Nephron progenitor cell (in vitro differentiated cells): ENCODE data around the gene SEC16A.
A peak's percentile ranks its signal among the peaks of the same experiment; 100 is the strongest.

ENCODE experiments used
- DNase-seq: peaks from one replicate; pipeline ENCODE4 v3.0.0; 2021
- H3K27ac Mint-ChIP-seq: 2 replicates; pipeline ENCODE4 v1.8.0; 2021; ENCODE audit warnings: mild to moderate bottlenecking, moderate library complexity, mixed read lengths
- H3K27me3 Mint-ChIP-seq: 2 replicates; pipeline ENCODE4 v1.8.0; 2021; ENCODE audit warnings: mild to moderate bottlenecking, low read depth, mixed read lengths; ENCODE audit not compliant: poor library complexity
- H3K36me3 Mint-ChIP-seq: 2 replicates; pipeline ENCODE4 v1.8.0; 2021; ENCODE audit warnings: low read depth, mixed read lengths
- H3K4me1 Mint-ChIP-seq: 2 replicates; pipeline ENCODE4 v1.8.0; 2021; ENCODE audit warnings: mixed read lengths
- H3K4me3 Mint-ChIP-seq: 2 replicates; pipeline ENCODE4 v1.8.0; 2021; ENCODE audit warnings: mild to moderate bottlenecking, moderate library complexity, mixed read lengths
- H3K9me3 Mint-ChIP-seq: 2 replicates; pipeline ENCODE4 v1.8.0; 2021; ENCODE audit warnings: mild to moderate bottlenecking, moderate library complexity, mixed read lengths
- TF ChIP-seq, protein P1 (sequence below): fragments of 200-600 bp; sonication (generic); IDR thresholded peaks from 2 replicates; pipeline ENCODE4 v1.5.0; 2021; ENCODE audit warnings: antibody characterized with exemption

Gene SEC16A

GRCh38 chr9:136482046-136482792 is 621 bp downstream of the SEC16A start:
- Mint-ChIP-seq H3K27me3 (no peaks in the 10 kb centered on the region), H3K4me3 (peak overlapping the region; percentile 94), H3K27ac (peak overlapping the region; percentile 97), H3K4me1 (peaks cover 46% of the 10 kb centered on the region), H3K9me3 (no peaks in the 10 kb centered on the region), H3K36me3 (peaks cover 13% of the 10 kb centered on the region)
- TF ChIP-seq, protein P1, sequence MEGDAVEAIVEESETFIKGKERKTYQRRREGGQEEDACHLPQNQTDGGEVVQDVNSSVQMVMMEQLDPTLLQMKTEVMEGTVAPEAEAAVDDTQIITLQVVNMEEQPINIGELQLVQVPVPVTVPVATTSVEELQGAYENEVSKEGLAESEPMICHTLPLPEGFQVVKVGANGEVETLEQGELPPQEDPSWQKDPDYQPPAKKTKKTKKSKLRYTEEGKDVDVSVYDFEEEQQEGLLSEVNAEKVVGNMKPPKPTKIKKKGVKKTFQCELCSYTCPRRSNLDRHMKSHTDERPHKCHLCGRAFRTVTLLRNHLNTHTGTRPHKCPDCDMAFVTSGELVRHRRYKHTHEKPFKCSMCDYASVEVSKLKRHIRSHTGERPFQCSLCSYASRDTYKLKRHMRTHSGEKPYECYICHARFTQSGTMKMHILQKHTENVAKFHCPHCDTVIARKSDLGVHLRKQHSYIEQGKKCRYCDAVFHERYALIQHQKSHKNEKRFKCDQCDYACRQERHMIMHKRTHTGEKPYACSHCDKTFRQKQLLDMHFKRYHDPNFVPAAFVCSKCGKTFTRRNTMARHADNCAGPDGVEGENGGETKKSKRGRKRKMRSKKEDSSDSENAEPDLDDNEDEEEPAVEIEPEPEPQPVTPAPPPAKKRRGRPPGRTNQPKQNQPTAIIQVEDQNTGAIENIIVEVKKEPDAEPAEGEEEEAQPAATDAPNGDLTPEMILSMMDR: no peak
- no peak for DNase-seq

GRCh38 chr9:136481558-136481957 is 1.3 kb downstream of the SEC16A start:
- H3K4me3 Mint-ChIP-seq: peak overlapping the region; percentile 94
- H3K36me3 Mint-ChIP-seq: peaks cover 13% of the 10 kb centered on the region
- DNase-seq: no peak
- TF ChIP-seq, protein P1: no peak
- H3K27ac Mint-ChIP-seq: peak overlapping the region; percentile 97
- peaks cover 45% of the 10 kb centered on the region for H3K4me1 Mint-ChIP-seq
- H3K9me3 Mint-ChIP-seq: no peaks in the 10 kb centered on the region
- no peaks in the 10 kb centered on the region for H3K27me3 Mint-ChIP-seq

DNA sequence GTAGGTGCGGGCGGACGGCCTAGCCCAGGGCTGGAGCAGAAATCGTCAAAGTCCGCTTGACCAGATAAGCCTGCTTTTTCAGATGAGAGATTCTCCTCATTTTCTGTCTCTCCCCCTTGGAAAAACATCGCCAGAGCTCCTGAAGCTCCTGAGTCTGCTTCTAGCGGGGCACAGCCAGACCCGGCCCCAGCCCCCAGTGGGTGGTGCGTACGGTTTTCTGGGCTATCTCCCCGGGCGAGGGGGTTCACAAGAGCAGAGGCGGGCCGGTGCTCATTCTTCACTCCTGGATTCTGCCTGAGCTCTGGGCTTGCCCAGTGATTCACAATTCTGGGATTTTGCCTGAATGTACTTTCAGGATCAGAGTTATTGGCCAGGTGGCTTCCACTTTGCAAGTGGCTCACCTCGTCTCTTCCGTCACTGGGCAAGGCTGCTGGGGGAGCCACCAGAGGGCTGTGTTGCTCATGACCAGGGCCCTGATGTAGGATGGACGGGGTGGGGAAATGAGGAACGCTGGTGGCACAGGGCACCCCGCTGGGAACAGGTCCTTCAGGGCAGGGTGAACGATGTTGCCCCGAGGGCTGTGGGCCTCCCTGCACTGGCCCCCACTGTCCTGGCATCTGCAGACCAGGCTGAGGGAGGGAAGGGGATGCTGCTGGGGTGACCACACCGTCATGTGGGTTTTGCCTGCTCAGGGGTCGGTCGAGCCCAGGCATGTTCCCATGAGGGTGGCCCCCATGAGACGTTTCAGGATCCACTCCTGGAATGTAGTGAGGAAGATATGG is 6.3 kb downstream of the SEC16A start:
- H3K27me3 Mint-ChIP-seq: no peaks in the 10 kb centered on the region
- no peak for DNase-seq
- H3K36me3 Mint-ChIP-seq: peaks cover 31% of the 10 kb centered on the region
- TF ChIP-seq, protein P1: no peak
- H3K4me1 Mint-ChIP-seq: peaks cover 16% of the 10 kb centered on the region
- H3K27ac Mint-ChIP-seq: no peak overlapping the region
- no peak overlapping the region for H3K4me3 Mint-ChIP-seq
- H3K9me3 Mint-ChIP-seq: no peaks in the 10 kb centered on the region

GRCh38 chr9:136474974-136475865 is 7.6 kb downstream of the SEC16A start:
- H3K27ac Mint-ChIP-seq: no peak overlapping the region
- H3K27me3 Mint-ChIP-seq: no peaks in the 10 kb centered on the region
- TF ChIP-seq, protein P1: no peak
- peaks cover 6% of the 10 kb centered on the region for H3K4me1 Mint-ChIP-seq
- H3K36me3 Mint-ChIP-seq: peaks cover 34% of the 10 kb centered on the region
- H3K4me3 Mint-ChIP-seq: no peak overlapping the region
- H3K9me3 Mint-ChIP-seq: no peaks in the 10 kb centered on the region
- DNase-seq: no peak

DNA sequence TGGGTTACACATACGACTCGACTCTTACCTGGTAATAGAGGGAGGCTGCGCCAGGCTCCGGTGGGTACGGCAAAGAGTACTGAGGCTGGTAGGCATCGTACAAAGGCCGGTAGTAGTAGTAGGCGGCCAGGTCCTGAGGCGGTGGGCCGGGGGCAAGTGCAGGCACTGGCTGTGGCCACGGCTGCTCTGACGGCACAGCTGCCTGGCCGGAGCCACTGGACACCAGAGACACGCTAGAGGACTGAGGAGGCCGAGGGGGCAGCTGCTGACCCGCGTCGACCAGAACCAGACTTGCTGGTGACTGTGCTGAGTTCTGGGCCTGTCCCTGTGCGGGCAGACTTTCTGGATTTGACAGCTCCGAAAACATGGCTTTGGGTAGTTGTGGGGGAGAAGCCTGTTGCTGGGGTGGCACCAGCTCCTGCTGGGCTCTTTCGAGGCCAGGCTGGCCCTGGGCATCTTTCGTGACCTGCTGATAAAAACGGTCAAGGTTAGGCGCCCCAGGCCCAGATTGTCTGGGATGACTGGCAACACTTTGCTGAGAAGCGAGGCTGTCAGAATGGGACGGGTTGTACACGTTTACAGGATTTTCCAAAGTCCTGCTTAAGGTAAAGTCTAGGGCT is 8.7 kb downstream of the SEC16A start:
- H3K4me1 Mint-ChIP-seq: peaks cover 7% of the 10 kb centered on the region
- no peaks in the 10 kb centered on the region for H3K27me3 Mint-ChIP-seq
- H3K9me3 Mint-ChIP-seq: no peaks in the 10 kb centered on the region
- H3K36me3 Mint-ChIP-seq: peaks cover 39% of the 10 kb centered on the region
- TF ChIP-seq, protein P1: no peak
- no peak for DNase-seq
- H3K27ac Mint-ChIP-seq: no peak overlapping the region
- no peak overlapping the region for H3K4me3 Mint-ChIP-seq
